GM10248 (cell line): ENCODE measurements around the gene SGSH.
A peak's percentile ranks its signal among the peaks of the same experiment; 100 is the strongest.
"Not testable (repeated sequence)": the region's sequence is repeated elsewhere in the genome, so short reads cannot be mapped to it uniquely, and the experiment has no call there.

ENCODE experiments used
- CTCF ChIA-PET: fragments of 300-600 bp; sonication (Branson Sonifier 250); formaldehyde crosslinking; extraction: SDS; loops from one replicate; lab custom pipeline; 2021; ENCODE audit warnings: antibody characterized with exemption; lab: Yijun Ruan, JAX
- POLR2A ChIA-PET: fragments of 350-650 bp; sonication (Branson Sonifier 250); formaldehyde crosslinking; extraction: SDS; loops from one replicate; lab custom pipeline; 2020; ENCODE audit warnings: antibody characterized with exemption; lab: Yijun Ruan, JAX
- DNase-seq: peaks from one replicate; pipeline ENCODE4 v3.0.0; 2012; ENCODE audit errors: extremely low spot score
- CTCF ChIP-seq: IDR thresholded peaks from 2 replicates; pipeline ENCODE4 v1.5.1; 2012; ENCODE audit warnings: mild to moderate bottlenecking, low read depth; ENCODE audit errors: extremely low read depth, missing control alignments, control extremely low read depth

SGSH gene

GRCh38 chr17:80260069-80260535 is 40.0 kb upstream of the SGSH start:
- CTCF ChIA-PET: interaction anchor here (2.1 kb wide), 1 partner anchor 158 kb away, joined by 6 read pairs; the partner anchor contains the start of gene GAA
- POLR2A ChIA-PET: no interaction called here
- DNase-seq: peak; percentile 90
- TF ChIP-seq CTCF: no peak

- CTCF ChIA-PET: interaction anchor here (2.1 kb wide), 1 partner anchor 158 kb away, joined by 6 read pairs; the partner anchor contains the start of gene GAA
- no peak for DNase-seq
- POLR2A ChIA-PET: no interaction called here
- no peak for TF ChIP-seq CTCF
Measured at GRCh38 chr17:80259457-80260068, 39.4 kb upstream of the SGSH start.

GRCh38 chr17:80258296-80258695 is 38.2 kb upstream of the SGSH start:
- CTCF ChIA-PET: interaction anchor here (0.9 to 2.1 kb wide), 4 partner anchors 61 to 176 kb away, joined by 3 to 6 read pairs (median 3); partner anchors contain the start of gene GAA
- POLR2A ChIA-PET, DNase-seq: not testable (repeated sequence)

GRCh38 chr17:80257716-80258213 is 37.6 kb upstream of the SGSH start:
- POLR2A ChIA-PET: no interaction called here
- no peak for TF ChIP-seq CTCF
- no peak for DNase-seq
- CTCF ChIA-PET: interaction anchor here (1.3 to 2.1 kb wide), 3 partner anchors 61 to 176 kb away, joined by 3 to 6 read pairs (median 3); partner anchors contain the start of gene GAA

GRCh38 chr17:80256034-80256350 is 35.9 kb upstream of the SGSH start:
- DNase-seq: no peak
- ChIA-PET CTCF (interaction anchor here (1.2 to 1.8 kb wide), 2 partner anchors 61 to 154 kb away, joined by 3 to 5 read pairs; partner anchors contain the start of gene GAA), POLR2A (no interaction called here)
- no peak for TF ChIP-seq CTCF

- no peak for TF ChIP-seq CTCF
- POLR2A ChIA-PET: no interaction called here
- DNase-seq: peak; percentile 70
- CTCF ChIA-PET: interaction anchor here (1.8 kb wide), 1 partner anchor 153 kb away, joined by 5 read pairs; the partner anchor contains the start of gene GAA
Measured at GRCh38 chr17:80254396-80255251, 34.5 kb upstream of the SGSH start.
